SK-N-SH (cell line): ENCODE measurements around the gene SZT2. TPM values are rescaled to one million over a fixed set of nuclear protein-coding genes. Genes with fewer than 3 reads are reported as not detected.

Source experiments
- CTCF ChIA-PET: fragments of 300-600, 350-600 bp; formaldehyde crosslinking; extraction: SDS; loops from one replicate; lab custom pipeline; 2021; lab: Yijun Ruan, JAX
- POLR2A ChIA-PET: fragments of 350-600 bp; sonication (Branson Sonifier 250); formaldehyde crosslinking; extraction: SDS; loops from one replicate; lab custom pipeline; 2020; ENCODE audit warnings: antibody characterized with exemption, inconsistent platforms; lab: Yijun Ruan, JAX
- DNase-seq: peaks from one replicate; pipeline ENCODE4 v3.0.0; 2012
- H2AFZ ChIP-seq: fragments of 200-600 bp; sonication (generic); 2 replicates; pipeline ENCODE4 v1.8.1; 2016; ENCODE audit warnings: antibody characterized with exemption, mild to moderate bottlenecking, low read depth
- H3F3A ChIP-seq: fragments of 200-600 bp; sonication (generic); replicated peaks from 2 replicates; pipeline ENCODE3; 2016; ENCODE audit warnings: antibody characterized with exemption, mild to moderate bottlenecking; ENCODE audit not compliant: insufficient read depth
- H3K27ac ChIP-seq, 2 experiments: fragments of 200-500 bp in 1 of 2; fragments of 200-600 bp in 1 of 2; sonication (Bioruptor generic) in 1 of 2; sonication (generic), shearing (Covaris generic) in 1 of 2; 2 replicates each; pipeline versions ENCODE4 v1.5.1 to v1.6.1; 2014 to 2016; ENCODE audit warnings: low read depth in 2 of 2, inconsistent platforms in 1 of 2, low read length in 1 of 2, mild to moderate bottlenecking in 1 of 2, mixed read lengths in 1 of 2
- H3K27me3 ChIP-seq: fragments of 200-600 bp; sonication (generic), shearing (Covaris generic); 2 replicates; pipeline ENCODE4 v1.6.1; 2016; ENCODE audit warnings: mixed run types; ENCODE audit not compliant: insufficient read depth
- H3K36me3 ChIP-seq, 2 experiments: fragments of 200-500 bp in 1 of 2; fragments of 200-600 bp in 1 of 2; sonication (Bioruptor generic) in 1 of 2; sonication (generic) in 1 of 2; replicated peaks in 1 of 2; 2 replicates each; pipeline versions ENCODE3 to v1.5.1; 2014 to 2016; ENCODE audit warnings: low read length in 1 of 2, mild to moderate bottlenecking in 1 of 2; ENCODE audit not compliant: insufficient read depth in 2 of 2, control insufficient read depth in 1 of 2
- H3K4me1 ChIP-seq, 2 experiments: fragments of 200-500 bp in 1 of 2; fragments of 200-600 bp in 1 of 2; sonication (Bioruptor generic) in 1 of 2; sonication (generic), shearing (Covaris generic) in 1 of 2; 2 replicates each; pipeline versions ENCODE4 v1.5.1 to v1.6.1; 2014 to 2016; ENCODE audit warnings: low read depth in 1 of 2, low read length in 1 of 2, mixed run types in 1 of 2; ENCODE audit not compliant: insufficient read depth in 2 of 2, control insufficient read depth in 1 of 2
- H3K4me2 ChIP-seq: fragments of 200-600 bp; sonication (generic), shearing (Covaris generic); 2 replicates; pipeline ENCODE4 v1.6.1; 2017; ENCODE audit warnings: mixed run types
- H3K4me3 ChIP-seq, 2 experiments: fragments of 200-500 bp in 1 of 2; fragments of 200-600 bp in 1 of 2; sonication (Bioruptor generic) in 1 of 2; sonication (generic), shearing (Covaris generic) in 1 of 2; 2 replicates each; pipeline versions ENCODE4 v1.5.1 to v1.8.1; 2014 to 2016; ENCODE audit warnings: low read depth in 2 of 2, inconsistent platforms in 1 of 2, low read length in 1 of 2, mild to moderate bottlenecking in 1 of 2, mixed read lengths in 1 of 2, moderate library complexity in 1 of 2
- H3K79me2 ChIP-seq: fragments of 200-600 bp; sonication (generic); 2 replicates; pipeline ENCODE4 v1.8.1; 2017; ENCODE audit warnings: mild to moderate bottlenecking; ENCODE audit not compliant: insufficient read depth
- H3K9ac ChIP-seq: fragments of 200-600 bp; sonication (generic); 2 replicates; pipeline ENCODE4 v1.6.1; 2017; ENCODE audit warnings: mixed run types
- H3K9me2 ChIP-seq: fragments of 200-600 bp; sonication (generic); 2 replicates; pipeline ENCODE4 v1.6.1; 2017; ENCODE audit warnings: mixed run types
- H3K9me3 ChIP-seq: fragments of 200-600 bp; sonication (generic); 2 replicates; pipeline ENCODE4 v1.6.1; 2017; ENCODE audit warnings: mixed run types, mild to moderate bottlenecking, moderate library complexity
- H4K20me1 ChIP-seq: fragments of 200-600 bp; sonication (generic); 2 replicates; pipeline ENCODE4 v1.6.1; 2017; ENCODE audit warnings: mild to moderate bottlenecking, mixed run types; ENCODE audit not compliant: insufficient read depth
- CTCF ChIP-seq: fragments of 200-600 bp; sonication (generic); IDR thresholded peaks from 2 replicates; pipeline ENCODE4 v1.6.1; 2017; ENCODE audit warnings: antibody characterized with exemption, mild to moderate bottlenecking, moderate library complexity
- FOXJ3 ChIP-seq: sonication (generic); formaldehyde crosslinking; IDR thresholded peaks from 2 replicates; pipeline ENCODE4 v1.5.1; 2020; ENCODE audit warnings: mild to moderate bottlenecking, missing genetic modification reagents
- FOXM1 ChIP-seq: IDR thresholded peaks from 2 replicates; pipeline ENCODE4 v1.4.0; 2012; ENCODE audit warnings: low read depth, mild to moderate bottlenecking
- GATA2 ChIP-seq: sonication (generic); formaldehyde crosslinking; IDR thresholded peaks from 2 replicates; pipeline ENCODE4 v1.5.0; 2020; ENCODE audit warnings: mild to moderate bottlenecking, missing genetic modification reagents
- JUND ChIP-seq: IDR thresholded peaks from 2 replicates; pipeline ENCODE4 v1.4.0; 2012
- MEF2A ChIP-seq: IDR thresholded peaks from 2 replicates; pipeline ENCODE4 v1.4.0; 2012; ENCODE audit warnings: low read depth, borderline replicate concordance
- NFIC ChIP-seq: IDR thresholded peaks from 2 replicates; pipeline ENCODE4 v1.4.0; 2012; ENCODE audit warnings: borderline replicate concordance
- RAD21 ChIP-seq: IDR thresholded peaks from 2 replicates; pipeline ENCODE4 v1.6.1; 2012; ENCODE audit warnings: mild to moderate bottlenecking, low read length
- RCOR1 ChIP-seq: fragments of 150-350 bp; IDR thresholded peaks from 2 replicates; pipeline ENCODE4 v1.6.1; 2017; ENCODE audit warnings: antibody characterized with exemption, low read length
- REST ChIP-seq: IDR thresholded peaks from 2 replicates; pipeline ENCODE4 v1.6.1; 2012; ENCODE audit warnings: mild to moderate bottlenecking, low read depth, low read length, moderate library complexity
- RFX5 ChIP-seq: IDR thresholded peaks from 2 replicates; pipeline ENCODE4 v1.6.1; 2012; ENCODE audit warnings: mild to moderate bottlenecking, improper control_type of control experiment, low read length
- SIN3A ChIP-seq: IDR thresholded peaks from 2 replicates; pipeline ENCODE4 v1.6.1; 2012; ENCODE audit warnings: low read depth, mild to moderate bottlenecking, low read length, moderate library complexity, borderline replicate concordance
- TAF1 ChIP-seq: IDR thresholded peaks from 2 replicates; pipeline ENCODE4 v1.6.1; 2012; ENCODE audit warnings: low read depth, mild to moderate bottlenecking, low read length, moderate library complexity, borderline replicate concordance
- TEAD4 ChIP-seq: IDR thresholded peaks from 2 replicates; pipeline ENCODE4 v1.4.0; 2012; ENCODE audit warnings: mild to moderate bottlenecking, borderline replicate concordance; ENCODE audit not compliant: insufficient read depth
- USF1 ChIP-seq: IDR thresholded peaks from 2 replicates; pipeline ENCODE4 v1.4.0; 2012; ENCODE audit warnings: low read depth, borderline replicate concordance
- WGBS: methylation state at CpG from one replicate; pipeline ENCODE4 v1.1.6; 2017; ENCODE audit warnings: low lambda C conversion rate; 5-methylcytosine and 5-hydroxymethylcytosine counted together
- polyA plus RNA-seq, 3 experiments: library from polyadenylated mRNA; depleted of rRNA; stranded (reverse); fragments of >200 nt; gene quantifications; 2 replicates each; pipeline ENCODE4 v1.2.3, GENCODE V29; 2012

Gene SZT2
- polyA plus RNA-seq, 1 of the 3 experiments (the other 2 are of a cell fraction) = 12.9 TPM

- Histone ChIP-seq H3K4me1 (no peaks in the 10 kb centered on the region), H3K9me2 (no peaks in the 10 kb centered on the region), H3K4me2 (no peak overlapping the region), H3K27ac (no peak overlapping the region), H3K4me3 (no peak overlapping the region), H3F3A (no peaks in the 10 kb centered on the region), H3K79me2 (no peaks in the 10 kb centered on the region), H3K36me3 (no peaks in the 10 kb centered on the region), H3K27me3 (no peaks in the 10 kb centered on the region), H4K20me1 (no peaks in the 10 kb centered on the region), H2AFZ (no peak overlapping the region), H3K9ac (no peak overlapping the region), H3K9me3 (peaks cover 4% of the 10 kb centered on the region; the same call in 1 of the 2 replicates)
- no peak for TF ChIP-seq FOXM1
- TF ChIP-seq NFIC = no peak
- TF ChIP-seq SIN3A = no peak
- TF ChIP-seq RFX5 = no peak
- no peak for TF ChIP-seq MEF2A
- ChIA-PET POLR2A (no interaction called here), CTCF (interaction anchor here (0.7 kb wide), 1 partner anchor 261 kb away, joined by 3 read pairs; no protein-coding TSS in a partner anchor)
- 9% methylated on average over 1 of the region's 1 CpG for WGBS
- no peak for DNase-seq
Measured at GRCh38 chr1:43488165-43488564, 98.5 kb downstream of the SZT2 start.

- H3K9me2 ChIP-seq = no peaks in the 10 kb centered on the region
- H4K20me1 ChIP-seq = no peaks in the 10 kb centered on the region
- no peaks in the 10 kb centered on the region for H3K79me2 ChIP-seq
- no peak for TF ChIP-seq SIN3A
- no peak for TF ChIP-seq REST
- no peak for TF ChIP-seq TEAD4
- no peak for DNase-seq
- POLR2A ChIA-PET = no interaction called here
- WGBS = 74% methylated on average over 1 of the region's 1 CpG
- H3F3A ChIP-seq = no peaks in the 10 kb centered on the region
- H3K4me1 ChIP-seq = peaks cover 4 to 5% of the 10 kb centered on the region in 2 experiments; a peak in 2 of 4 replicates
- H3K27ac ChIP-seq = no peak overlapping the region
- H3K27me3 ChIP-seq = no peaks in the 10 kb centered on the region
- H3K36me3 ChIP-seq = no peaks in the 10 kb centered on the region
- CTCF ChIA-PET = interaction anchor here (0.6 kb wide), 1 partner anchor 955 kb away, joined by 3 read pairs; no protein-coding TSS in a partner anchor
- no peak overlapping the region for H2AFZ ChIP-seq
- no peak overlapping the region for H3K9ac ChIP-seq
- no peak overlapping the region for H3K4me2 ChIP-seq
- no peak overlapping the region for H3K4me3 ChIP-seq
- peaks cover 4% of the 10 kb centered on the region; the same call in 1 of the 2 replicates for H3K9me3 ChIP-seq
Measured at GRCh38 chr1:43491061-43491460, 101.4 kb downstream of the SZT2 start.

- Histone ChIP-seq H3K4me2 (no peak overlapping the region), H2AFZ (no peak overlapping the region), H3K9me2 (no peaks in the 10 kb centered on the region), H3K27me3 (no peaks in the 10 kb centered on the region), H3K9ac (no peak overlapping the region), H3K79me2 (no peaks in the 10 kb centered on the region), H3K4me3 (no peak overlapping the region), H3K36me3 (no peaks in the 10 kb centered on the region), H3F3A (no peaks in the 10 kb centered on the region), H4K20me1 (no peaks in the 10 kb centered on the region), H3K4me1 (peaks cover 4 to 5% of the 10 kb centered on the region in 2 experiments; a peak in 2 of 4 replicates), H3K9me3 (peaks cover 4% of the 10 kb centered on the region; the same call in 1 of the 2 replicates), H3K27ac (no peak overlapping the region)
- no peak for DNase-seq
- CTCF ChIA-PET = no interaction called here
- POLR2A ChIA-PET = no interaction called here
- WGBS = 63% methylated on average over 2 of the region's 2 CpGs
- no peak for TF ChIP-seq GATA2 (CRISPR knock-in tag)
- no peak for TF ChIP-seq JUND
- no peak for TF ChIP-seq RCOR1
- TF ChIP-seq CTCF = no peak
- TF ChIP-seq TAF1 = no peak
- no peak for TF ChIP-seq RAD21
- no peak for TF ChIP-seq USF1
- TF ChIP-seq FOXJ3 (CRISPR knock-in tag) = no peak
Measured at GRCh38 chr1:43492826-43493225, 103.1 kb downstream of the SZT2 start.
